ENCODE results near the gene RNF113B. TPM values are rescaled to one million over a fixed set of nuclear protein-coding genes. Genes with fewer than 3 reads are reported as not detected.

Gene RNF113B
- total and polyA plus RNA-seq, 2 experiments from 2014 or later = 0.94 TPM; not detected in 1

DNA sequence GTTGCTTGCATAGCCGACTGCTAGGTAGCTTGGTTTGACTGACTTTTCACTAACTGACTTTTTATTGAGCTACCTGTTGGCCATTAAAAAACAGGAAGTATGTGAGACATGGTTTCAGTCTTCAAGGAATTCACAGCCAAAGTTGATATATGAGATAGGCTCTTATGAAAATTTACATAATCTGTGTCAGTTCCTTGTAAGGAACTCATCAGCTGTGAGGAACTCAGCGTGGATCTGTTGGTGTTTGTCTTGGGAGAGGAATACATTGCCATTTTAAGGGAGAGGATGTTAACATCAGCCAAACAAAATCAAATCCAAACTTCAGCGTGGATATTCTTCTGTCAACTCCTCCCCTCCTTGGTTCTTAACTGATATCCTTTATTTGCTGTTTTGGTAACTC, 2.0 kb downstream of the RNF113B start:
- no peaks in the 10 kb centered on the region for H3K9me3 ChIP-seq (ENCODE audit: low read depth)
- peaks cover 5% of the 10 kb centered on the region for H4K20me1 ChIP-seq (ENCODE audit: insufficient read depth, poor library complexity, severe bottlenecking)
- no peak overlapping the region for H2AFZ ChIP-seq
- H3K27me3 ChIP-seq = no peaks in the 10 kb centered on the region
- no peak overlapping the region for H3K4me3 ChIP-seq
- no peak overlapping the region for H3K4me2 ChIP-seq
- TF ChIP-seq EZH2 (IDR thresholded peaks at IDR 0.05; ENCODE audit: borderline replicate concordance) (no peak), EZH2phosphoT487 (IDR thresholded peaks at IDR 0.05; ENCODE audit: low read depth, severe bottlenecking, unreplicated experiment) (no peak)
- TF ChIP-seq, protein P1, sequence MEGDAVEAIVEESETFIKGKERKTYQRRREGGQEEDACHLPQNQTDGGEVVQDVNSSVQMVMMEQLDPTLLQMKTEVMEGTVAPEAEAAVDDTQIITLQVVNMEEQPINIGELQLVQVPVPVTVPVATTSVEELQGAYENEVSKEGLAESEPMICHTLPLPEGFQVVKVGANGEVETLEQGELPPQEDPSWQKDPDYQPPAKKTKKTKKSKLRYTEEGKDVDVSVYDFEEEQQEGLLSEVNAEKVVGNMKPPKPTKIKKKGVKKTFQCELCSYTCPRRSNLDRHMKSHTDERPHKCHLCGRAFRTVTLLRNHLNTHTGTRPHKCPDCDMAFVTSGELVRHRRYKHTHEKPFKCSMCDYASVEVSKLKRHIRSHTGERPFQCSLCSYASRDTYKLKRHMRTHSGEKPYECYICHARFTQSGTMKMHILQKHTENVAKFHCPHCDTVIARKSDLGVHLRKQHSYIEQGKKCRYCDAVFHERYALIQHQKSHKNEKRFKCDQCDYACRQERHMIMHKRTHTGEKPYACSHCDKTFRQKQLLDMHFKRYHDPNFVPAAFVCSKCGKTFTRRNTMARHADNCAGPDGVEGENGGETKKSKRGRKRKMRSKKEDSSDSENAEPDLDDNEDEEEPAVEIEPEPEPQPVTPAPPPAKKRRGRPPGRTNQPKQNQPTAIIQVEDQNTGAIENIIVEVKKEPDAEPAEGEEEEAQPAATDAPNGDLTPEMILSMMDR (IDR thresholded peaks at IDR 0.05; ENCODE audit: poor library complexity) = no peak
- 78% methylated on average over 3 of the region's 3 CpGs for WGBS (ENCODE audit: low lambda C conversion rate, missing lambda C conversion rate)
- H3K9me2 ChIP-seq (replicated peaks; ENCODE audit: insufficient read depth) = no peaks in the 10 kb centered on the region
- H3K79me2 ChIP-seq = peaks cover 85% of the 10 kb centered on the region
- H3K4me1 ChIP-seq (ENCODE audit: insufficient read depth) = peaks cover 42% of the 10 kb centered on the region
- H3K27ac ChIP-seq = peak overlapping the region; percentile 71
- no peak for DNase-seq (ENCODE audit: low spot score)
- no peaks in the 10 kb centered on the region for H3K36me3 ChIP-seq (replicated peaks; ENCODE audit: insufficient read depth, low read depth)

DNA sequence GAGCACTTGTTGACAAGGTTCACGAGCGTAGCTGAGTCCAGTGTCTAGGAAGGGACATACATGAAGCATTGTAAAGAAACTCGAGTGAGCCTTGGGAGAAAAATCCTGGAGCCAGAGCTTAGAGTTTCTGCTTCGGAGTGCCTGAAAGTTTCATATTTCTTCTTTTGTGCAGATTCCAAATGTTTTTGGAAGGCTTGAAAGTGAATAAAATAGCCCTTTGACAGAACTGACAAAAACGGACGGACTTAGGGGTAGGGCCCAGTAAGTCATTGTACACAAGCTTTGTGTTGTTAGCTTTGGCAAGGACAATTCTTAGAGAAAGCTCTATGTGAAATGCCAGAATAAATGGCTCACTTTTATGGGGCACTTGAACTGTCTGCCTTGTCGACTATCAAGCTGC, 2.8 kb downstream of the RNF113B start:
- Histone ChIP-seq H3K9me2 (replicated peaks; ENCODE audit: insufficient read depth) (no peaks in the 10 kb centered on the region), H3K27me3 (no peaks in the 10 kb centered on the region)
- TF ChIP-seq EZH2 (IDR thresholded peaks at IDR 0.05; ENCODE audit: borderline replicate concordance) (no peak), EZH2phosphoT487 (IDR thresholded peaks at IDR 0.05; ENCODE audit: low read depth, severe bottlenecking, unreplicated experiment) (no peak)
- TF ChIP-seq, protein P1 (IDR thresholded peaks at IDR 0.05; ENCODE audit: poor library complexity) = no peak

DNA sequence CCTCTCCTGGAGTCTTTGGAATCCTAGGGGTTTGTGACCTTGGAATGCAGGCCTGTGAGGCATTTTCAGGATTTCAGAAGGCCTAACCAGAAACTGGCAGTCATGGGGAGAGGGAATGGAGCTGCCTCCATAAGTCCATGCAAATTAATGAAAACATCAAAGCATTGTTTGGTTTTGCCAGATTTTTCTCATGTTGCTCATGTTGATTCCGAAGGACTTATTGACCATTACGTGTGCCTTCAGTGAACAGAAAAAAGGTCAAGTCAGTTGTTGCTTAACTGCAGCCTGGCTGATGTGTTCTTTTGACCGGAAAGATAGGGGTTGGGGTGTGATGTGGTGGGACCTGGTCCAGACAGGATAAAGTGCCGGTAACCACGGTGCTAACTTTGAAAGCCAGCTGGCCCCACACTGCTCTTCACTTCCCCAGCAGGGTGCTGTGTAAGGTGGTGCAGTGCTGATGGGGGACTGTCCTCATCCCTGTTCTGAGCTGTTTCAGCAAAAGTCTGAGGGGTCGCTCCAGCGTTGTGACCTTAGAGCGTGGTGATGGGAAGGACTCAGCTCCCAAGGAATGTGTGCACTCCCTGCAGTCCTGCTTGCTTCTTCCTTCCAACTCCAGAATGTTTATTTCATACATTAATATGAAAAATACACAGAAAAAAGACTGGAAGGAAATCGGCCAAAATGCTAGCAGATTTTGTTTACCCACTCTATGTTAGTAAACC, 3.5 kb downstream of the RNF113B start:
- 32% methylated on average over 9 of the region's 9 CpGs for WGBS (ENCODE audit: low lambda C conversion rate, missing lambda C conversion rate)
- no peaks in the 10 kb centered on the region for H3K9me2 ChIP-seq (replicated peaks; ENCODE audit: insufficient read depth)
- no peak overlapping the region for H3K4me3 ChIP-seq
- no peaks in the 10 kb centered on the region for H3K9me3 ChIP-seq (ENCODE audit: low read depth)
- peak overlapping the region; percentile 71 for H3K27ac ChIP-seq
- H3K27me3 ChIP-seq = no peaks in the 10 kb centered on the region
- H3K36me3 ChIP-seq (replicated peaks; ENCODE audit: insufficient read depth, low read depth) = no peaks in the 10 kb centered on the region
- H3K4me2 ChIP-seq = peak overlapping the region; percentile 69
- peak; percentile 23 for DNase-seq (ENCODE audit: low spot score)
- H3K79me2 ChIP-seq = peaks cover 85% of the 10 kb centered on the region
- TF ChIP-seq, protein P1 (IDR thresholded peaks at IDR 0.05; ENCODE audit: poor library complexity) = no peak
- TF ChIP-seq EZH2phosphoT487 (IDR thresholded peaks at IDR 0.05; ENCODE audit: low read depth, severe bottlenecking, unreplicated experiment) = no peak
- no peak for TF ChIP-seq EZH2 (IDR thresholded peaks at IDR 0.05; ENCODE audit: borderline replicate concordance)
- H2AFZ ChIP-seq = no peak overlapping the region
- H4K20me1 ChIP-seq (ENCODE audit: insufficient read depth, poor library complexity, severe bottlenecking) = peaks cover 5% of the 10 kb centered on the region
- peaks cover 42% of the 10 kb centered on the region for H3K4me1 ChIP-seq (ENCODE audit: insufficient read depth)

More for the DNA sequence above, 2.8 kb downstream of the RNF113B start:
- Histone ChIP-seq H3K4me3 (no peak overlapping the region), H3K79me2 (peaks cover 85% of the 10 kb centered on the region), H3K36me3 (replicated peaks; ENCODE audit: insufficient read depth, low read depth) (no peaks in the 10 kb centered on the region), H3K27ac (peak overlapping the region; percentile 71), H3K4me2 (peak overlapping the region; percentile 69), H4K20me1 (ENCODE audit: insufficient read depth, poor library complexity, severe bottlenecking) (peaks cover 5% of the 10 kb centered on the region), H2AFZ (no peak overlapping the region), H3K9me3 (ENCODE audit: low read depth) (no peaks in the 10 kb centered on the region), H3K4me1 (ENCODE audit: insufficient read depth) (peaks cover 42% of the 10 kb centered on the region)
- DNase-seq (ENCODE audit: low spot score) = no peak
- 61% methylated on average over 7 of the region's 7 CpGs for WGBS (ENCODE audit: low lambda C conversion rate, missing lambda C conversion rate)
